Activated T-cell treated with anti-CD3 and anti-CD28 coated beads for 24 hours (primary cell): ENCODE measurements around the gene TINCR.
A peak's percentile ranks its signal among the peaks of the same experiment; 100 is the strongest.
"Not testable (repeated sequence)": the region's sequence is repeated elsewhere in the genome, so short reads cannot be mapped to it uniquely, and the experiment has no call there.

ENCODE experiments used
- DNase-seq: peaks from one replicate; pipeline ENCODE4 v3.0.0-alpha.2; 2020; ENCODE audit warnings: low read depth

TINCR gene

DNA sequence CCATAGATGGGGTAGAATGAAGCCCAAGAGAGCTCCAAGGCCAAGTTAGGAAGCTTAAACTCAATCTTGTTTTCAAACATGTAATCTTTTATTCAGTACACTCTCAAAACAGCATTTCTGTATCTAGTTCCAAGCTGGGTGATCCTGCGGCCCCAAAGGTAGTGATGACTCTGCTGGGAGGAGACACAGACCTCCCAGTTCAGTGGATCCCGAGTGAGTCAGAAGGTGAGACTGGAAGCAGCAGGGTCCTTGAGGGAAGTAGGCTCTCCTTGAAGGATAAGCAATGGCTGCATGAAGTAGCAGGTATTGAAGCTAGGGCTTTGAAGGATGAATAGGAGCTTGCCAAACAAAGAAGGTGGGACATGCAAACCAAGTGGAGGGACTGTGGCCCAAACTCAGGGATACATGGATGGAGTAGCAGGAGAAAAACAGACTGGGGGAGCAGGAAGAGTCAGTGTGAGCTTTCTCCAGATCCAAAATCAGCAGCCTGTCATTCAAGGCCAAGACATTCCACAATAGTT, 9.6 kb downstream of the TINCR start:
- DNase-seq = no peak

DNA sequence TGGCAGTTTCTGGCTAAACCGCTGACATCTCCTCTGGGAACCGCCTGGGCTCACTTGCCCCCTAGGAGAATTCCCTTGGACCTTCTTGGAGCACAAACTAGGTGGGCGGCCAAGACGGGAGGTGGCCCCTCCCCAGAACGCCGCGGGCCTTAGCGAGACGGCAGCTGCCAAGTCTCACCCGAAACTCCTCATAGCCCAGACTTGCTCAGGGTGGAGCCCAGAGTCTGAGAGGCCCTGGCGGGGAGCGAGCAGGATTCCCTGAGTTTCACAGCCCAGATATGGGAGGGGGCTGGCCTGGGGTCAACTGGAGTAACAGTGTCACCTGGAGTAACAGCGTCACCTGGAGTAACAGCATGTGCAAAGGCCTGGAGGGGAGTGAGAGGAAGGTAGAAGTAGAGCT, 10.1 kb downstream of the TINCR start:
- DNase-seq = no peak

DNA sequence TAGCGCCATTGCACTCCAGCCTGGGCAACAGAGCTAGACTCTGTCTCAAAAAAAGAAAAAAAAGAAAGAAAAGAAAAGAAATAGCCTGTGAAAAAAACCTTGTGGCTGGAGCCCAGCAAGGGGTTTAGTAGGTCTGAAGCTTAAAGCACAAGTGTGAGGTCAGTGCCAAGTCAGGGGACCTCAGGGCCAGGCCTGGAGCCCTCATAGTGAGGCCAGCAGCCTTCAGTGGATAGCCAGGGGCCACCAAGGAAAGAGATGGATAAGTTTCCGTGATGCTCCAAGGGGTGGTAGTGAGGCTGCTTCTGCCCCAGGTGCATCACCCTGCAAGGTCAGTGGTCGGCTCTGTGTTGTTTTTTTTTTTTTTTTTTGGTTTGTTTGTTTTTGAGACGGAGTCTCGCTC, 12.9 kb downstream of the TINCR start:
- no peak for DNase-seq

DNA sequence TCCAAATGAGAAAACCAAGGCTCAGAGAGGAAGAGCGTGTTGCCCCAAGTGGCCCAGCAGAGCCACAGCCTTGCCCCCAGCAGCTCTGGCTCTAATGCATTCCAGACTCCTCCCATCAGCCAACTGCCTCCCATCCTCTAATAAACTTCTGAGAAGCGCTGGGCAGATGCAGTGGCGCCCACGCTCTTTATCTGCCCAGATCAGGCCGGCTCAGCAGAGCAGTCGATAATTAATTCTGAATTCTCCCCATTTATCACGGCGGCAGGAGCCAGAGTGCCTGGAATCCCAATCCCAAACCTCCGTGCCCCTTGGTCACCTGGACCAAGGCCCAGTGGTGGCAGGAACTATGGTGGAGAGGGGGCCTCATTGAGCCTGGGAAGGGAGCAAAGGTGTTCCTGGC, 13.9 kb downstream of the TINCR start:
- DNase-seq = no peak

GRCh38 chr19:5547881-5548280, 19.9 kb downstream of the TINCR start:
- DNase-seq = no peak

- no peak for DNase-seq
These were observed 21.8 kb downstream of the TINCR start for GRCh38 chr19:5545984-5546383.

DNA sequence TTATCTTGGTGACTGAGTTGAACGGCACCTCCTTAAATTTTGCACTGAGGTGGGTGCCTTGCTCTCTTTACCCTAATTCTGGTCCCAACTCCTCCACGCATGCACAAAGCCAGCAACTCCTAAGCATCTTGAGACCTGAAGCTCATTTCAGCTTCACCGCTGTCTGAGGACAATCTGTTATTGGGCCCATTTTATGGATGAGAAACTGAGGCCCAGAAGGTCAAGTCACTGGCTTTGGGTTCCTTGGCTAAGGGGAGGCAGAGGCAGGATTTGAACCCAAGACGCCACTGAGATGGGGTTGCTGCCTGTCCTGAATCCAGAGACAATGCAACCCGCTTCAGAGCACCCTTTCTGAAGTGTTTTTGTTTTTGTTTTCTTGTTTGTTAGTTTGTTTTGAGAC, 22.7 kb downstream of the TINCR start:
- no peak for DNase-seq

GRCh38 chr19:5542665-5543064, 25.1 kb downstream of the TINCR start:
- no peak for DNase-seq

GRCh38 chr19:5541456-5541855, 26.3 kb downstream of the TINCR start:
- DNase-seq = no peak

DNA sequence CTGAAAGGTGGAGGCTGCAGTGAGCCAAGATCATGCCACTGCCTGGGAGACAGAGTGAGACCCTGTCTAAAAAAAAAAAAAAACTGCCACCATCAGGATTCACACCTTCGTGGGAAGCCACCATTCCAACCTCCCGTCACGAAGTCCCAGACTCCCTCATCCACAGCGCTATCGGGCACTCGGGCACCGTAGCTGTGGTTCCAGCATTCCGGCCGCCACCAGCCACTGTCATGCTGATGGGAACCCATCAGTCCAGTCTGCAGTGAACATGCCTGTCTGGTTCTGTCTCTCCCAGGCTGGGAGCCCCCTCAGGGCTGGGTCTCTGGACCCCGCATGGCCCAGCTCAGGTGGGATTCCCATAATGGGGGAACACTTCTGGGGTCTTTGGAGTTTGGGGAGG, 27.5 kb downstream of the TINCR start:
- DNase-seq = no peak

- no peak for DNase-seq
These were observed 29.9 kb downstream of the TINCR start for GRCh38 chr19:5537870-5538269.

DNA sequence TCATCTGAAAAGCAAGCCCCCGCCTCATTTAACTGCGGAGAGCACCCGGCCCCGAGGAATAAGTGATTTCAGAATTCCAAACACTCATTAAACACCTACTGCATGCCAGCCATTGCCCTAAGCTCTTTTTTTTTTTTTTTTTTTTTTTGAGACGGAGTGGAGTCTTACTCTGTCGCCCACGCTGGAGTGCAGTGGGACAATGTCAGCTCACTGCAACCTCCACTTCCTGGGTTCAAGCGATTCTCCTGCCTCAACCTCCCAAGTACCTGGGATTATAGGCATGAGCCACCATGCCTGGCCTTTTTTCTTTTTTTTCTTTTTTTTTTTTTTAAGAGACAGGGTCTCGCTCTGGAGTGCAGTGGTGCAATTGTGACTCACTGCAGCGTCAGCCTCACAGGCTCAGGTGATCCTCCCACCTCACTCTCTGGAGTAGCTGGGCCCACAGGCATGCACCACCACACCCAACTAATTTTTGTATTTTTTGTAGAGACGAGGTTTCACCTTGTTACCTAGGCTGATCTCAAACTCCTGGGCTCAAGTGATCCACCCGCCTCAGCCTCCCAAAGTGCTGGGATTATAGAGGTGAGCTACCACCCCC, 30.7 kb downstream of the TINCR start:
- DNase-seq = not testable (repeated sequence)

DNA sequence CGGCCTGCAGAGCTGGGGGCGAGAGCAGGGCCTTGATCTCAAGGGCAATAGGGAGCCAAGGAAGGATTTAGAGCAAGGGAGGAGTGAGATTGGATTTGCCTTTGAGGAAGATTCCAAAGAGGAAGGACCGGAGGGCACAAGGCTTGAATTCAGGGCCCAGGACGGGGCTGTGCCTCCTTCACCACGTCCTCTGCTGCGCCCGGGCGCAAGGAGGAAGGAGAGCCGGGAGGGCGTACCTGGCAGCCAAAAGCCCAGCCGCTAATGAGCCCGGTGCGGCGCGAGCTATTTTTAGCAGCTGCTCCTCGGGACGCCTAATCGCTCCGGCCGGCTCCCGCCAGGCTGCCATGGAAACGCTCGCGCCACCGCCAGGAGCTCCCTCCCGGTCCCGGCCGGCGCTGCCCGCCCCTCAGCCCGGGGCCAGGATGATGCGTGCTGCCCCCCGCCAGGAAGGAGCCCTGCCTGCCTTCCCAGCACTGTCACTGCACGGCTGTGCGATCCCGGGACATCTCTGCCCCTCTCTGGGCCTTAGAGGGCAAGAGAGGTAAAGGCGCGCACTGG, 31.3 kb downstream of the TINCR start:
- no peak for DNase-seq

- DNase-seq = peak; percentile 4
These were observed 32.8 kb downstream of the TINCR start for GRCh38 chr19:5534787-5535586.

- no peak for DNase-seq
These were observed 34.5 kb downstream of the TINCR start for GRCh38 chr19:5533257-5533656.

- no peak for DNase-seq
These were observed 37.1 kb downstream of the TINCR start for GRCh38 chr19:5530701-5531100.

DNA sequence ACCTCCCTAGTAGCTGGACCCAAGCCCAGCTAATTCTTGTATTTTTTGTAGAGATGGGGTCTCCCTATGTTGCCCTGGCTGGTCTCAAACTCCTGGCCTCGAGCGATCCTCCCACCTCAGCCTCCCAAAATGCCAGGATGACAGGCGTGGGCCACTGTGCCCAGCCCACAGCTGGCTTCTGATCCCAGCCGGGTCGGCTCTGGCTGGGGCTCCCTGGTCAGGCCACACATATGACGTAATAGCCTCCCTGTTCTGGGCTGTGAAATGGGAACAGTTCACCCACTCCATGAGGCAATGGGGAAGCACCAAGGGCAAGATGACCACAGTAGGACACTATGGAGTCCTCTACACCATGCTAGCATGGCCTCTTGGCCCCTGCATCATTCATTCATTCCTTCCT, 41.1 kb downstream of the TINCR start:
- DNase-seq = no peak

GRCh38 chr19:5524081-5524480, 43.7 kb downstream of the TINCR start:
- no peak for DNase-seq

DNA sequence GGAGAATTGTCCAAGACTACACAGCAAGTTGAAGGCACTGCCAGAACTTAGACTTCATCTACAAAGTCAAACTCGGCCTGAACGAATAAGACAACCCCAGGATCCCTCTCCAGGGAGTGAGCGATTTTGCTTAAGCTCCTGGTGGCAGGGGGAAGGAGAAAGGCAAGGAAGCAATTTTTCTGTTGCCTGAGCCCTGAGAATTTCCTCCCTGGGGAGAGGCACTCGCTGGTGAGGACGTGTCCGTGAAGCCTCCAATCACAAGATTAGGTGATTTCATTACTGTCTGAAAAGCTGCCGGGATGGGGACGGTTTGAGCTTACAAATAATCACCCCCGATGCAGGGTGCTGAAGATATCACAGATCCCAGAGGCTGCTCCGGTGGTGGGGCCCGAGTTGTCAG, 45.6 kb downstream of the TINCR start:
- DNase-seq = no peak

- no peak for DNase-seq
These were observed 47.3 kb downstream of the TINCR start for GRCh38 chr19:5520501-5520900.

- no peak for DNase-seq
These were observed 48.7 kb downstream of the TINCR start for GRCh38 chr19:5519076-5519475.

DNA sequence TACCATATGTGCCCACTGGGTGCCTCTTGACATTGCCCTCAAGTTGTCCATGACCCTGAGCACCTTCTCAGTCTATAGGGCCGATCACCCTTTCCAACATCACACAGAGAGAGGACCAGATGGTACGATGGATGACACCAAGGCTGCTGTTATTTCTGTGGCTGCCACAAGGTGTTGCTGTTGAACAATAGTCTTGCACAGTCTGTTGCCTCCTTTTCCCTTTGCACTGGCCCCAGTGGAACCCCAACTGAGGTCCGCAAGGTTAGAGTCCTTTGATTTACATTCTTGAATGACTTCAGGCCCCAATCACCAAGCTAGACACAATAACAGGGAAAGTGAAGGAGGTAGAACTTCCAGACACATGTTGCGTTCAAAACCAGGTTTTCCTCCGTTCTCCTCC, 52.0 kb downstream of the TINCR start:
- no peak for DNase-seq

DNA sequence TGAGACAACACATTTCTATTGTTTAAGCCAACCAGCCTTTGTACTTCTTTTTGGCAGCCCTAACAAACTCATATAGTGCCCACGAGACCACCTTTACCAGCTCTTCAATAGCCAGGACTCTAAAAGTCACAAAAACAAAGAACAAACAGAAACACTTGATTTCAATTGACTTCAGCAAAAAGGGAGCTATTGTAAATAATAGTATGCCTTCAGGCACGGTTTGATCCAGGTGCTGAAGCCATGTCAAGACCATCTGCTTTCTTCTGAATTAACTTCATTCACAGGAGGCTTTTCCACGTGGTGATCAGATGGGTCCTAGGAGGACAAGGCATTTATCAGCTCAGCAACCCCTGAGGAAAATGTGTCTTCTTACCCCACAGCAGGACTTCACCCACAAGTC, 53.8 kb downstream of the TINCR start:
- DNase-seq = no peak
